Measurements from ENCODE around the gene FBH1.

The FBH1 gene

DNA sequence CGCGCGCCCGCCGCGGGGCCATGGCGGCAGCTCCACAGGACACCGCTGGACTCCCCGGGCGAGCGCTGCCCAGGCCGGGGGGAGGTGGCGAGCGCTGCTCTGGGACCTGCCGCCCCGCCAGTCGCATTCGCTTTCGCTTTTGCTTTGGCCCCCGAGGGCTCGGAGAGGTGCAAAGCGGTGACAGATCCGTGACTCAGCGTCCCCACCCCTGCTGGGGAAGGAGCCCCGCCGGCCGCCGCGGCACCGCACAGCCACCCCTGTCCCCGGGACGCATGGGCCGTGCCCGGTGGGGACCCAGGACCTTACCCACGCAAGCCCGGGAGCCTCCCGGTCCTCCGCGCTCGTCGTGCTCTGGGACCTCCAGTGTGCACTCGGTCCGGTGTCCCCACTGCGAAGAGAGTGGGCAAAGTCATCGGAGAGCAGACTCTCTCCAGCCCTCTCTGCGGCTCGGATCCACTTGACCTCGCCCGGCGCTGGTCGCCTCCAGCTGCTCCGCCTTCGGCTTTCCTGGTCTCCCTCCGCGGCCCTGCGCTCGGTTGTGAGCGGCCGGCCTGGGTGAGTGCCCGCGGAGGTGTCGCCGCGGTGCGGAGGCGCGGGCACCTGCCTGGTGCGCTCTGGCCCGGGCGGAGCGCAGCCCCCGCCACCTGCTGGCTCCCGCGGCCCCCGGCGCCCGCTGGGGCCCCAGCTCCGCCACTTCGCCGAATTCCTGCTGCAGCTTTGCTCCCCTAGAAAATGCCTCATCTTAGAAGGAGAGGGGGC lies 87.6 kb downstream of the FBH1 start, which contains the start of gene IL15RA:
IL15RA (minus strand) TSS at position 73 of the 759 bp plus-strand sequence; CDS start at position 22, 51 bp downstream.
- peak; percentile 85 to 89 for DNase-seq (ENCODE audit: low read depth in 2 of 2)

- DNase-seq (ENCODE audit: low read depth in 2 of 2) = no peak
Observed at GRCh38 chr10:5978230-5978489, 88.1 kb downstream of the FBH1 start.

DNA sequence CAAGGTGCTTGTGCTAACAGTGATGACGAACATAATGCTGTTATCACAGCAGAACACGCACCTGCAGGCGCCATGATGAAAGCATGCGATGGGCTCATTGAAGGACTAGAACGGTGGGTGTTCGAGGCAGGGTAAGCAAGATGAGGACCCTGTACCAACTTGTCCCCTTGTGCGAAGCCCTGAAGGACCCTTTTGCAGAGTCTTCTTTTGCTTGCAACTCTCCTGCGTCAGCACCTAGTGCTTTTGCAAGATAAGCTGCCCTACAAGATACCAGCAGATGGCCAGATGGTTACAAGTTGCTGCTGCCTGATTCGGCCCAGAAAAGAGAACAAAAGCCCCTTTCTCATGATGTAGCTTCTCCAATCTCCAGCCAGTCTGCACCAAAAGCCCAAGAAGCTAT lies 91.5 kb downstream of the FBH1 start:
- DNase-seq (ENCODE audit: low read depth in 2 of 2) = no peak

DNA sequence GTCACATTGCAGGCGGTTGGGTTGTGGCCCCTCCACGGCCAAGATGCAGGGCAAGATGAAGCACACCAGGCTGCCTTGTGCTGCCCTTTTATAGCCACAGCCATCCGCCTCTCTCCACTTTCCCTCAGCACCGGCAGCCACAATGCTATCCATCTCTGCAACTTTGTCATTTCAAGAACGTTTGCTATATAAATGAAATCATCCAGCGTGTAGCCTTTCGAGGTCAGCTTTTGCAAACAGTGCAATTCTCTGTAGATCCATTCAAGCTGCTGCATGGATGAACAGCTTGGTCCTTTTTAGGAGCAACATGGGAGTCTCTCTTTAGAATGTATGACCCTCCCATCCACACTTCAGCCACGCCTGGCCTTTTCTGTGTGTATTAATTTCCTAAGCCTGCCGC lies 93.7 kb downstream of the FBH1 start:
- no peak for DNase-seq (ENCODE audit: low read depth in 2 of 2)

- DNase-seq (ENCODE audit: low read depth in 2 of 2) = no peak
Observed at GRCh38 chr10:5985029-5985428, 95.0 kb downstream of the FBH1 start.

Measured in stimulated activated CD8-positive, alpha-beta memory T cell treated with anti-CD3 and anti-CD28 coated beads, Interleukin-15, amount 100 ng/mL, for 48 hours (primary cell).